Prostate gland (tissue), 2 donors: ENCODE results near the gene RNF6.

ENCODE experiments used
- POLR2A ChIP-seq: fragments of 450-650 bp; IDR thresholded peaks from one replicate; pipeline ENCODE4 v1.6.1; 2016; ENCODE audit warnings: antibody characterized with exemption, mild to moderate bottlenecking
- POLR2AphosphoS5 ChIP-seq: sonication (generic); formaldehyde crosslinking; IDR thresholded peaks from one replicate; pipeline ENCODE4 v1.6.1; 2017; ENCODE audit warnings: antibody characterized with exemption
- TF ChIP-seq, protein P1 (sequence below), 4 experiments: fragments of 200-600 bp in 2 of 4; fragments of 450-650 bp in 2 of 4; sonication (generic) in 2 of 4; IDR thresholded peaks; 1 replicate in 3 of 4; 2 replicates in 1 of 4; pipeline ENCODE4 v1.5.1; 2016 to 2019; ENCODE audit warnings: antibody characterized with exemption in 4 of 4, mild to moderate bottlenecking in 2 of 4, moderate library complexity in 2 of 4

DNA sequence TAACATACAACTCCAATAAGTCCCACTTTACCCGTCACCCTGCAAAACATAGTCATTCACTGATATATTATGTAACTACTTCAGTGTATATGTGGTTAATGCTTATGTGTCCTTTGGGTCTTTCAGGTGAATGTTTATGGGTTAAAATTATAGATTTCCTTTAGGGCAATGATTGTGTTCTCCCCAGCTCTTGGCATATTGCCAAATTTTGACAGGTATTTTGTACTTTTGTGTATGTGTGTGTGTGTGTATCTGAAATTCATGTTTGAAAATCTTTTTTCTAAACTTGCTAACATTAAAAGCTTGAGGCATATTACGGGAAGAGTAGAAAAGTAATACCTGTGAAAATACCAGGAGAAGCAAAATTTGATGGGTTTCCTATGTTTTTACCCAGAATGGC, 40.0 kb upstream of the RNF6 start:
- TF ChIP-seq, protein P1, sequence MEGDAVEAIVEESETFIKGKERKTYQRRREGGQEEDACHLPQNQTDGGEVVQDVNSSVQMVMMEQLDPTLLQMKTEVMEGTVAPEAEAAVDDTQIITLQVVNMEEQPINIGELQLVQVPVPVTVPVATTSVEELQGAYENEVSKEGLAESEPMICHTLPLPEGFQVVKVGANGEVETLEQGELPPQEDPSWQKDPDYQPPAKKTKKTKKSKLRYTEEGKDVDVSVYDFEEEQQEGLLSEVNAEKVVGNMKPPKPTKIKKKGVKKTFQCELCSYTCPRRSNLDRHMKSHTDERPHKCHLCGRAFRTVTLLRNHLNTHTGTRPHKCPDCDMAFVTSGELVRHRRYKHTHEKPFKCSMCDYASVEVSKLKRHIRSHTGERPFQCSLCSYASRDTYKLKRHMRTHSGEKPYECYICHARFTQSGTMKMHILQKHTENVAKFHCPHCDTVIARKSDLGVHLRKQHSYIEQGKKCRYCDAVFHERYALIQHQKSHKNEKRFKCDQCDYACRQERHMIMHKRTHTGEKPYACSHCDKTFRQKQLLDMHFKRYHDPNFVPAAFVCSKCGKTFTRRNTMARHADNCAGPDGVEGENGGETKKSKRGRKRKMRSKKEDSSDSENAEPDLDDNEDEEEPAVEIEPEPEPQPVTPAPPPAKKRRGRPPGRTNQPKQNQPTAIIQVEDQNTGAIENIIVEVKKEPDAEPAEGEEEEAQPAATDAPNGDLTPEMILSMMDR (IDR thresholded peaks at IDR 0.05), result no peak
- no peak for TF ChIP-seq POLR2AphosphoS5
- no peak for TF ChIP-seq POLR2A
